ENCODE results near the gene FADS6. TPM values are rescaled to one million over a fixed set of nuclear protein-coding genes. Genes with fewer than 3 reads are reported as not detected.

FADS6 gene, protein sequence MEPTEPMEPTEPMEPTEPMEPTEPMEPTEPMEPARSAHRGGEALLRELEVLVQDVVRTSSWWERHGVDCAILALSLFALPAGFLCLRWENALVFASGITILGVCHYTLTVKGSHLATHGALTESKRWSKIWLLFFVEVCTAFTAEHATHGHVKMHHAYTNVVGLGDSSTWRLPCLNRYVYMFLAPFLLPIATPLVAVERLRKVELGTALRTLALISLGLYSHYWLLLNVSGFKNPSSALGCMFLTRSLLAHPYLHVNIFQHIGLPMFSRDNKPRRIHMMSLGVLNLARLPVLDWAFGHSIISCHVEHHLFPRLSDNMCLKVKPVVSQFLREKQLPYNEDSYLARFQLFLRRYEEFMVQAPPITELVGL
- 10 to 100 TPM in 5 of 9 donors, 1 to 10 TPM in 4; 1.7 to 15.3 (median 10.4) TPM for total RNA-seq
- 1 to 10 TPM in 2 of 3 donors, under 1 TPM in 1; 0.92 to 5.1 (median 2.9) TPM for polyA plus RNA-seq
- long read RNA-seq, donor 1, partial matches to known transcripts: 0 of 2 reads
- long read RNA-seq, donor 1, other reads (novel, unspliced or antisense): 0 of 2 reads
- long read RNA-seq, donor 2, partial matches to known transcripts: 0 of 3 reads
- long read RNA-seq, donor 2, other reads (novel, unspliced or antisense): 0 of 3 reads
- long read RNA-seq, donor 3, partial matches to known transcripts: 0 of 2 reads
- long read RNA-seq, donor 3, other reads (novel, unspliced or antisense): 0 of 2 reads
- long read RNA-seq, donor 4, transcript FADS6-203 (6 exons, 2,154 nt): major isoform, 5 of 11 reads
- long read RNA-seq, donor 4, partial matches to known transcripts: 0 of 11 reads
- long read RNA-seq, donor 4, other reads (novel, unspliced or antisense): 6 of 11 reads
- long read RNA-seq, donor 5, transcript FADS6-203 (6 exons, 2,154 nt): major isoform, 20 of 28 reads
- long read RNA-seq, donor 5, partial matches to known transcripts: 1 of 28 reads
- long read RNA-seq, donor 5, other reads (novel, unspliced or antisense): 7 of 28 reads
- long read RNA-seq, donor 6: 0 reads
- long read RNA-seq, donor 7: 0 reads
- long read RNA-seq, donor 8, partial matches to known transcripts: 0 of 4 reads
- long read RNA-seq, donor 8, other reads (novel, unspliced or antisense): 0 of 4 reads
- long read RNA-seq, donor 9, partial matches to known transcripts: 0 of 2 reads
- long read RNA-seq, donor 9, other reads (novel, unspliced or antisense): 0 of 2 reads
- long read RNA-seq, donor 10: 0 reads

DNA sequence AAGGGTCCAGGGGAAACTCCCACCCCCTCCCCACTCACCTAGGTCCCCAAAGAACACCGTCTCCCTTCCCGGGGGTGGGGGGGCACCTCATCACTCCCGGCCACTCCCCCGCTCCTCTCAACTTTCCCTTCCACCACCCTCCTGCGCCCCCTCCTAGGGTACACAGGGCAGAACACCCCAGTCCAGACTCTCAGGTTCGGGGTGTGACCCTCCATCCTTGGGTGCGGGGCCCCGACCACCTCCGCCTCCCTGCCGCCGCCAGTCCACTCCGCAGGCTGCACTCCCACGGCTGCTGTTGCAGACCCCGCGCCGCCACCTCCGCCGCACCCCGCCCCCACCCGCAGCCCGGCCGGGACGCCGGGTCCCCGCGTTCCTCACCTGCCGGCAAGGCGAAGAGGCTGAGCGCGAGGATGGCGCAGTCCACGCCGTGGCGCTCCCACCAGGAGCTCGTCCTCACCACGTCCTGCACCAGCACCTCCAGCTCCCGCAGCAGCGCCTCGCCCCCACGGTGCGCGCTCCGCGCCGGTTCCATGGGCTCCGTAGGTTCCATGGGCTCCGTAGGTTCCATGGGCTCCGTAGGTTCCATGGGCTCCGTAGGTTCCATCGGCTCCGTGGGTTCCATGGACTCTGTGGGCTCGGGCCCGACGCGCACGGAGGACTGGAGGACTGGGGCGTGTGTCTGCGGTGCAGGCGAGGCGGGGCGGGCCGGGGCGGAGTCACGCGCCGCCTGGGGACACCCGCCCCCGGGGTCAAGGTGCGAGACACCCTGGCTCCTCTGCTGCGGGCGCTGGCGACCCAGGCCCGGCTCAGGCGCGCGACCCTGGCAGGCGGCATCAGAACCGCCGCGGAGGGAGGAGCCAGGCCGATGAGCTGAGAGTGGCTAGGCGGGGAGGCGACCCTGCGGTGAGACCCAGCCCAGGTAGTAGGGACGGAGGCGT is at the start of gene FADS6:
Gene FADS6, minus strand, starts transcription at position 660 of the 938 bp plus-strand sequence. Its CDS starts 38 bp downstream, at position 622.
- no peak for TF ChIP-seq POLR2A (IDR thresholded peaks at IDR 0.05)
- Histone ChIP-seq H3K9me3 (replicated peaks in 1 of 3) (no peaks in the 10 kb centered on the region), H3K27ac (no peak within 1 kb of the TSS), H3K36me3 (replicated peaks in 1 of 2) (no peaks in the 10 kb centered on the region), H3K4me3 (peak within 1 kb of the TSS in 2 of 4 donors; percentile 13 to 35), H3K4me1 (replicated peaks in 1 of 2) (peaks cover 13 to 15% of the 10 kb centered on the region in 2 donors), H3K27me3 (peaks cover 12% of the 10 kb centered on the region)
- DNase-seq: no peak
- WGBS, 4 donors: 5 to 78% (median 11%) methylated on average over 3 to 86 of the region's 86 CpGs
- intact Hi-C loops (cut with DNase I): no loop called here

GRCh38 chr17:74941128-74941725 is 47.8 kb upstream of the FADS6 start:
- peaks cover 25% of the 10 kb centered on the region for H3K27me3 ChIP-seq
- no peaks in the 10 kb centered on the region for H3K4me1 ChIP-seq (replicated peaks in 1 of 2)
- no peaks in the 10 kb centered on the region for H3K9me3 ChIP-seq (replicated peaks in 1 of 3)
- no peaks in the 10 kb centered on the region for H3K36me3 ChIP-seq (replicated peaks in 1 of 2)
- no peak overlapping the region for H3K4me3 ChIP-seq
- TF ChIP-seq, protein P1, sequence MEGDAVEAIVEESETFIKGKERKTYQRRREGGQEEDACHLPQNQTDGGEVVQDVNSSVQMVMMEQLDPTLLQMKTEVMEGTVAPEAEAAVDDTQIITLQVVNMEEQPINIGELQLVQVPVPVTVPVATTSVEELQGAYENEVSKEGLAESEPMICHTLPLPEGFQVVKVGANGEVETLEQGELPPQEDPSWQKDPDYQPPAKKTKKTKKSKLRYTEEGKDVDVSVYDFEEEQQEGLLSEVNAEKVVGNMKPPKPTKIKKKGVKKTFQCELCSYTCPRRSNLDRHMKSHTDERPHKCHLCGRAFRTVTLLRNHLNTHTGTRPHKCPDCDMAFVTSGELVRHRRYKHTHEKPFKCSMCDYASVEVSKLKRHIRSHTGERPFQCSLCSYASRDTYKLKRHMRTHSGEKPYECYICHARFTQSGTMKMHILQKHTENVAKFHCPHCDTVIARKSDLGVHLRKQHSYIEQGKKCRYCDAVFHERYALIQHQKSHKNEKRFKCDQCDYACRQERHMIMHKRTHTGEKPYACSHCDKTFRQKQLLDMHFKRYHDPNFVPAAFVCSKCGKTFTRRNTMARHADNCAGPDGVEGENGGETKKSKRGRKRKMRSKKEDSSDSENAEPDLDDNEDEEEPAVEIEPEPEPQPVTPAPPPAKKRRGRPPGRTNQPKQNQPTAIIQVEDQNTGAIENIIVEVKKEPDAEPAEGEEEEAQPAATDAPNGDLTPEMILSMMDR (IDR thresholded peaks at IDR 0.05): no peak
- no peak for TF ChIP-seq POLR2A (IDR thresholded peaks at IDR 0.05)
- no peak overlapping the region for H3K27ac ChIP-seq
- DNase-seq: no peak
- 78 to 84% (median 80%) methylated on average over 3 to 21 of the region's 21 CpGs for WGBS, 4 donors
- intact Hi-C loops (cut with DNase I): no loop called here

GRCh38 chr17:74939534-74939933 is 46.1 kb upstream of the FADS6 start:
- Histone ChIP-seq H3K4me1 (replicated peaks in 1 of 2) (no peaks in the 10 kb centered on the region), H3K27ac (no peak overlapping the region), H3K27me3 (peaks cover 41% of the 10 kb centered on the region), H3K36me3 (replicated peaks in 1 of 2) (no peaks in the 10 kb centered on the region), H3K9me3 (replicated peaks in 1 of 3) (no peaks in the 10 kb centered on the region), H3K4me3 (no peak overlapping the region)
- intact Hi-C loops (cut with DNase I): no loop called here
- WGBS, 4 donors: 45 to 50% (median 49%) methylated on average over 8 of the region's 8 CpGs
- TF ChIP-seq, protein P1 (IDR thresholded peaks at IDR 0.05): no peak
- TF ChIP-seq POLR2A (IDR thresholded peaks at IDR 0.05): no peak
- no peak for DNase-seq
